Measurements from ENCODE around the gene C8G. TPM values are rescaled to one million over a fixed set of nuclear protein-coding genes. Genes with fewer than 3 reads are reported as not detected.

The C8G gene
- total and polyA plus RNA-seq, 9 of the 15 experiments (the other 6 are each of a cell fraction or from before 2014, with no cell fraction given) = 0.35 to 5.9 (median 2.7) TPM; not detected in 2

DNA sequence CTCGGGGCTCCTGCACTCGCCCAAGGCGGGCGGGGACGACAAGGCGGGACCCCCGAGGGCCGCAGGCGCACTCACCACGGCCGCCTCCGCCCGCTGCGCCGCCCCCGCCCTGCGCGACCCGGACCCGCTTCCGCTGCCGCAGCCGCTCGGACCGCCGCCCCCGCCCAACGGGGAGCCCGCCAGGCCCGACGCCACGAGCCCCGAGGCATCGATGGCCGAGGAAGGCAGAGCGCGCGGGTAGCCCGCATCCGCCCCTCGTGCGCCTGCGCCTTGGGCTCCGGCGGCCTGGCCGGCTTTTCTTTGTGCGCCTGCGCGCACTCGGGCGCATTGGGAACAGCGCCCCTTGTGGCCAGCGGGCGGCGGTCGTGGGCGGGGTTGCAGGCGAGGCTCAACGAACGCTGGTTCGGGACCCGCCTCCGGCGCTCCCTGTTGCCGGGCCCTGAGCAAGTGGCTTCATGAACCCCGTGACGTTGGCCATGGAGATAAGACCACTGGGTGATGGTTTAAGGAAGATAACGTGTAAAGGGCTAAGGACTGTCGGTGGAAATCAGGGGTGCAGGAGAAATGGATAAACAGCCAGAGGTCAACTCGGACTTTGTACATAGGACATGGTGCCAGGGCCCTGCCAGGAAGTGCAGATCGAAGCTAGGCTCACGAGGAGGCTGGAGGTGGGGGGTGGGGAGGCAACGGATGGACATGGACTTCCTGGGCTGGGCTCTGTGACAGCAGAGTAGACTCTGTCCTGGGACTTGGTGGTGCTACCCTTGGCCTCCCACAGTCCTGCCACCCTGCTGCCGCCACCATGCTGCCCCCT, at the start of gene C8G, which contains the start of gene FBXW5 (continued):
- TF ChIP-seq RFX5 (IDR thresholded peaks at IDR 0.05; ENCODE audit: low read depth, low read length) (no peak), POLR2G (IDR thresholded peaks at IDR 0.05; ENCODE audit: low read depth, low read length) (peak; percentile 66), ATF2 (CRISPR knock-in tag; IDR thresholded peaks at IDR 0.05) (no peak), DNMT1 (IDR thresholded peaks at IDR 0.05) (0 out of 2 replicates have a peak, but pooled peaks have one; percentile 61), ZKSCAN1 (IDR thresholded peaks at IDR 0.05; ENCODE audit: low read depth, low read length) (0 out of 2 replicates have a peak, but pooled peaks have one; percentile 34), ZNF3 (CRISPR knock-in tag; IDR thresholded peaks at IDR 0.05) (no peak), ZNF197 (CRISPR knock-in tag; IDR thresholded peaks at IDR 0.05; ENCODE audit: low read depth) (no peak), MECOM (CRISPR knock-in tag; IDR thresholded peaks at IDR 0.05) (no peak), CTBP1 (IDR thresholded peaks at IDR 0.05; ENCODE audit: borderline replicate concordance) (peak; percentile 87), RHOXF2B (CRISPR knock-in tag; conservative IDR thresholded peaks at IDR 0.05) (peak; percentile 24; the same call in 1 of the 2 replicates), MAZ (CRISPR knock-in tag; conservative IDR thresholded peaks at IDR 0.05 in 1 of 2, IDR thresholded peaks at IDR 0.05 in 1 of 2) (peak; percentile 96 to 99), RBM14 (IDR thresholded peaks at IDR 0.05; ENCODE audit: borderline replicate concordance, insufficient read depth, low read depth, low read length) (no peak), PHF21A (IDR thresholded peaks at IDR 0.05; ENCODE audit: borderline replicate concordance, low read depth) (peak; percentile 60; the same call in 1 of the 2 replicates), STAT5B (CRISPR knock-in tag; IDR thresholded peaks at IDR 0.05) (no peak)
- TF ChIP-seq, protein P1, sequence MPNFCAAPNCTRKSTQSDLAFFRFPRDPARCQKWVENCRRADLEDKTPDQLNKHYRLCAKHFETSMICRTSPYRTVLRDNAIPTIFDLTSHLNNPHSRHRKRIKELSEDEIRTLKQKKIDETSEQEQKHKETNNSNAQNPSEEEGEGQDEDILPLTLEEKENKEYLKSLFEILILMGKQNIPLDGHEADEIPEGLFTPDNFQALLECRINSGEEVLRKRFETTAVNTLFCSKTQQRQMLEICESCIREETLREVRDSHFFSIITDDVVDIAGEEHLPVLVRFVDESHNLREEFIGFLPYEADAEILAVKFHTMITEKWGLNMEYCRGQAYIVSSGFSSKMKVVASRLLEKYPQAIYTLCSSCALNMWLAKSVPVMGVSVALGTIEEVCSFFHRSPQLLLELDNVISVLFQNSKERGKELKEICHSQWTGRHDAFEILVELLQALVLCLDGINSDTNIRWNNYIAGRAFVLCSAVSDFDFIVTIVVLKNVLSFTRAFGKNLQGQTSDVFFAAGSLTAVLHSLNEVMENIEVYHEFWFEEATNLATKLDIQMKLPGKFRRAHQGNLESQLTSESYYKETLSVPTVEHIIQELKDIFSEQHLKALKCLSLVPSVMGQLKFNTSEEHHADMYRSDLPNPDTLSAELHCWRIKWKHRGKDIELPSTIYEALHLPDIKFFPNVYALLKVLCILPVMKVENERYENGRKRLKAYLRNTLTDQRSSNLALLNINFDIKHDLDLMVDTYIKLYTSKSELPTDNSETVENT (CRISPR knock-in tag; IDR thresholded peaks at IDR 0.05) = peak; percentile 46
- TF ChIP-seq, protein P2, sequence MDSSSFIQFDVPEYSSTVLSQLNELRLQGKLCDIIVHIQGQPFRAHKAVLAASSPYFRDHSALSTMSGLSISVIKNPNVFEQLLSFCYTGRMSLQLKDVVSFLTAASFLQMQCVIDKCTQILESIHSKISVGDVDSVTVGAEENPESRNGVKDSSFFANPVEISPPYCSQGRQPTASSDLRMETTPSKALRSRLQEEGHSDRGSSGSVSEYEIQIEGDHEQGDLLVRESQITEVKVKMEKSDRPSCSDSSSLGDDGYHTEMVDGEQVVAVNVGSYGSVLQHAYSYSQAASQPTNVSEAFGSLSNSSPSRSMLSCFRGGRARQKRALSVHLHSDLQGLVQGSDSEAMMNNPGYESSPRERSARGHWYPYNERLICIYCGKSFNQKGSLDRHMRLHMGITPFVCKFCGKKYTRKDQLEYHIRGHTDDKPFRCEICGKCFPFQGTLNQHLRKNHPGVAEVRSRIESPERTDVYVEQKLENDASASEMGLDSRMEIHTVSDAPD (CRISPR knock-in tag; IDR thresholded peaks at IDR 0.05) = no peak
- TF ChIP-seq, protein P3, sequence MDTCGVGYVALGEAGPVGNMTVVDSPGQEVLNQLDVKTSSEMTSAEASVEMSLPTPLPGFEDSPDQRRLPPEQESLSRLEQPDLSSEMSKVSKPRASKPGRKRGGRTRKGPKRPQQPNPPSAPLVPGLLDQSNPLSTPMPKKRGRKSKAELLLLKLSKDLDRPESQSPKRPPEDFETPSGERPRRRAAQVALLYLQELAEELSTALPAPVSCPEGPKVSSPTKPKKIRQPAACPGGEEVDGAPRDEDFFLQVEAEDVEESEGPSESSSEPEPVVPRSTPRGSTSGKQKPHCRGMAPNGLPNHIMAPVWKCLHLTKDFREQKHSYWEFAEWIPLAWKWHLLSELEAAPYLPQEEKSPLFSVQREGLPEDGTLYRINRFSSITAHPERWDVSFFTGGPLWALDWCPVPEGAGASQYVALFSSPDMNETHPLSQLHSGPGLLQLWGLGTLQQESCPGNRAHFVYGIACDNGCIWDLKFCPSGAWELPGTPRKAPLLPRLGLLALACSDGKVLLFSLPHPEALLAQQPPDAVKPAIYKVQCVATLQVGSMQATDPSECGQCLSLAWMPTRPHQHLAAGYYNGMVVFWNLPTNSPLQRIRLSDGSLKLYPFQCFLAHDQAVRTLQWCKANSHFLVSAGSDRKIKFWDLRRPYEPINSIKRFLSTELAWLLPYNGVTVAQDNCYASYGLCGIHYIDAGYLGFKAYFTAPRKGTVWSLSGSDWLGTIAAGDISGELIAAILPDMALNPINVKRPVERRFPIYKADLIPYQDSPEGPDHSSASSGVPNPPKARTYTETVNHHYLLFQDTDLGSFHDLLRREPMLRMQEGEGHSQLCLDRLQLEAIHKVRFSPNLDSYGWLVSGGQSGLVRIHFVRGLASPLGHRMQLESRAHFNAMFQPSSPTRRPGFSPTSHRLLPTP (IDR thresholded peaks at IDR 0.05; ENCODE audit: borderline replicate concordance, extremely low read depth, insufficient read length) = peak; percentile 94
